ENCODE data around the gene CTCF. TPM values are rescaled to one million over a fixed set of nuclear protein-coding genes. Genes with fewer than 3 reads are reported as not detected.

The CTCF gene
- total RNA-seq, 3 donors from 2014 or later (not counting 1 experiment from before 2014, with no cell fraction given): 61.4 to 76.7 (median 63.6) TPM

- DNase-seq: peak; percentile 32 to 69
- intact Hi-C loops (cut with micrococcal nuclease): loop anchor here (5.0 to 10.0 kb wide), 2 partner anchors 36 to 276 kb away; partner anchors contain the start of genes RANBP10 and TSNAXIP1
- H3K4me3 Mint-ChIP-seq: peak within 1 kb of the TSS; percentile 91
- H3K27me3 ChIP-seq (ENCODE audit: control insufficient read depth, insufficient read depth, low read length): no peaks in the 10 kb centered on the region
- TF ChIP-seq CTCF (IDR thresholded peaks at IDR 0.05): no peak
- no peaks in the 10 kb centered on the region for H3K36me3 Mint-ChIP-seq
- H3K4me1 Mint-ChIP-seq: peaks cover 19 to 30% of the 10 kb centered on the region in 2 donors
- no peaks in the 10 kb centered on the region for H3K36me3 ChIP-seq (ENCODE audit: control insufficient read depth, insufficient read depth, low read length)
- no peaks in the 10 kb centered on the region for H3K9me3 Mint-ChIP-seq
- H3K27ac Mint-ChIP-seq: peak within 1 kb of the TSS; percentile 70 to 92
- H3K9me3 ChIP-seq (ENCODE audit: control insufficient read depth, insufficient read depth, low read length): no peaks in the 10 kb centered on the region
- H3K27me3 Mint-ChIP-seq (ENCODE audit: low read depth in 2 of 2): peaks cover 0 to 15% of the 10 kb centered on the region in 2 donors
- ATAC-seq: peak; percentile 36 to 59 (median 56)
- peak within 1 kb of the TSS; percentile 84 for H3K27ac ChIP-seq (ENCODE audit: low read length)
- peaks cover 41% of the 10 kb centered on the region for H3K4me1 ChIP-seq (ENCODE audit: control insufficient read depth, insufficient read depth, low read length)
- 24% methylated on average over 45 of the region's 45 CpGs for WGBS (ENCODE audit: insufficient coverage)
- peak within 1 kb of the TSS; percentile 50 for H3K4me3 ChIP-seq (ENCODE audit: low read length)
Measured at GRCh38 chr16:67528222-67528869, 34.0 kb upstream of the CTCF start, which contains the start of gene RIPOR1. Gene RIPOR1, plus strand, starts transcription at chr16:67528829. Its CDS starts 9,618 bp downstream, at chr16:67538447.

- H3K4me3 ChIP-seq (ENCODE audit: low read length): peak overlapping the region; percentile 50
Measured at GRCh38 chr16:67528870-67529581, 33.3 kb upstream of the CTCF start.

GRCh38 chr16:67529582-67530012 lies 32.7 kb upstream of the CTCF start:
- Mint-ChIP-seq H3K27ac (peak overlapping the region; percentile 70 to 92), H3K36me3 (no peaks in the 10 kb centered on the region), H3K9me3 (no peaks in the 10 kb centered on the region), H3K27me3 (ENCODE audit: low read depth in 2 of 2) (peaks cover 0 to 15% of the 10 kb centered on the region in 2 donors), H3K4me3 (peak overlapping the region; percentile 91), H3K4me1 (peaks cover 19 to 33% of the 10 kb centered on the region in 2 donors)
- Histone ChIP-seq H3K9me3 (ENCODE audit: control insufficient read depth, insufficient read depth, low read length) (no peaks in the 10 kb centered on the region), H3K4me3 (ENCODE audit: low read length) (peak overlapping the region; percentile 50), H3K36me3 (ENCODE audit: control insufficient read depth, insufficient read depth, low read length) (no peaks in the 10 kb centered on the region), H3K27ac (ENCODE audit: low read length) (peak overlapping the region; percentile 84), H3K4me1 (ENCODE audit: control insufficient read depth, insufficient read depth, low read length) (peaks cover 41% of the 10 kb centered on the region), H3K27me3 (ENCODE audit: control insufficient read depth, insufficient read depth, low read length) (no peaks in the 10 kb centered on the region)
- ATAC-seq: no peak
- no peak for DNase-seq
- intact Hi-C loops (cut with micrococcal nuclease): loop anchor here (5.0 to 10.0 kb wide), 2 partner anchors 37 to 275 kb away; partner anchors contain the start of genes RANBP10 and TSNAXIP1
- 33% methylated on average over 16 of the region's 16 CpGs for WGBS (ENCODE audit: insufficient coverage)
- no peak for TF ChIP-seq CTCF (IDR thresholded peaks at IDR 0.05)

More at GRCh38 chr16:67528870-67529581, 33.3 kb upstream of the CTCF start:
- H3K4me1 Mint-ChIP-seq: peaks cover 19 to 33% of the 10 kb centered on the region in 2 donors
- no peaks in the 10 kb centered on the region for H3K9me3 Mint-ChIP-seq
- peak overlapping the region; percentile 70 to 92 for H3K27ac Mint-ChIP-seq
- H3K36me3 Mint-ChIP-seq: no peaks in the 10 kb centered on the region
- H3K27me3 Mint-ChIP-seq (ENCODE audit: low read depth in 2 of 2): peaks cover 0 to 15% of the 10 kb centered on the region in 2 donors
- Histone ChIP-seq H3K27me3 (ENCODE audit: control insufficient read depth, insufficient read depth, low read length) (no peaks in the 10 kb centered on the region), H3K27ac (ENCODE audit: low read length) (peak overlapping the region; percentile 84), H3K4me1 (ENCODE audit: control insufficient read depth, insufficient read depth, low read length) (peaks cover 41% of the 10 kb centered on the region), H3K36me3 (ENCODE audit: control insufficient read depth, insufficient read depth, low read length) (no peaks in the 10 kb centered on the region), H3K9me3 (ENCODE audit: control insufficient read depth, insufficient read depth, low read length) (no peaks in the 10 kb centered on the region)
- 3% methylated on average over 65 of the region's 65 CpGs for WGBS (ENCODE audit: insufficient coverage)
- TF ChIP-seq CTCF (IDR thresholded peaks at IDR 0.05): no peak
- ATAC-seq (peak; percentile 20 to 41 (median 38)), DNase-seq (peak; percentile 36 to 48)
- intact Hi-C loops (cut with micrococcal nuclease): loop anchor here (5.0 to 10.0 kb wide), 2 partner anchors 37 to 276 kb away; partner anchors contain the start of genes RANBP10 and TSNAXIP1
- H3K4me3 Mint-ChIP-seq: peak overlapping the region; percentile 91
